Karpas-422 (cell line): ENCODE results near the gene ZNF317. TPM values are rescaled to one million over a fixed set of nuclear protein-coding genes. Genes with fewer than 3 reads are reported as not detected.

Experiments
- DNase-seq: peaks from one replicate; pipeline ENCODE4 v3.0.0-alpha.2; 2015
- H2AFZ ChIP-seq: fragments of 200-600 bp; sonication (generic); 2 replicates; pipeline ENCODE4 v1.6.1; 2014; ENCODE audit warnings: antibody characterized with exemption, low read length, mixed read lengths
- H3K27ac ChIP-seq: fragments of 200-600 bp; sonication (generic); 2 replicates; pipeline ENCODE4 v1.5.1; 2014; ENCODE audit warnings: mild to moderate bottlenecking, low read length, moderate library complexity
- H3K27me3 ChIP-seq: fragments of 200-600 bp; sonication (generic); 2 replicates; pipeline ENCODE4 v1.6.1; 2014; ENCODE audit warnings: low read length, mixed read lengths
- H3K36me3 ChIP-seq: fragments of 200-600 bp; sonication (generic); 2 replicates; pipeline ENCODE4 v1.6.1; 2014; ENCODE audit warnings: low read length, mixed read lengths; ENCODE audit not compliant: insufficient read depth
- H3K4me1 ChIP-seq: fragments of 200-600 bp; sonication (generic); 2 replicates; pipeline ENCODE4 v1.6.1; 2014; ENCODE audit warnings: mild to moderate bottlenecking, low read length, mixed read lengths
- H3K4me2 ChIP-seq: fragments of 200-600 bp; sonication (generic); 2 replicates; pipeline ENCODE4 v1.6.1; 2014; ENCODE audit warnings: low read length, low read depth, mild to moderate bottlenecking; ENCODE audit not compliant: poor library complexity, severe bottlenecking
- H3K4me3 ChIP-seq: fragments of 200-600 bp; sonication (generic); 2 replicates; pipeline ENCODE4 v1.5.1; 2014; ENCODE audit warnings: mild to moderate bottlenecking, antibody characterized with exemption, low read length, mixed read lengths
- H3K79me2 ChIP-seq: fragments of 200-600 bp; sonication (generic); 2 replicates; pipeline ENCODE4 v1.6.1; 2014; ENCODE audit warnings: mild to moderate bottlenecking, low read length, mixed read lengths
- H3K9ac ChIP-seq: fragments of 200-600 bp; sonication (generic); 2 replicates; pipeline ENCODE4 v1.6.0; 2014; ENCODE audit warnings: low read length
- H3K9me2 ChIP-seq: fragments of 200-600 bp; sonication (generic), shearing (Covaris generic); replicated peaks from 2 replicates; pipeline ENCODE4 v1.6.0; 2014; ENCODE audit warnings: mild to moderate bottlenecking, low read length, moderate library complexity; ENCODE audit not compliant: insufficient read depth
- H3K9me3 ChIP-seq: fragments of 300-700, 200-600 bp; sonication (generic); 2 replicates; pipeline ENCODE4 v1.6.1; 2014; ENCODE audit warnings: low read length, mixed read lengths
- H4K20me1 ChIP-seq: fragments of 200-600 bp; sonication (generic); 2 replicates; pipeline ENCODE4 v1.6.1; 2014; ENCODE audit warnings: mild to moderate bottlenecking, antibody characterized with exemption, low read length, low read depth; ENCODE audit not compliant: insufficient read depth
- total RNA-seq: library from RNA; depleted of rRNA; stranded (reverse); fragments of >200 nt; shearing (Covaris generic); gene quantifications from 2 replicates; pipeline ENCODE4 v1.2.3, GENCODE V29; 2014; ENCODE audit warnings: low replicate concordance

Gene ZNF317
- total RNA-seq, 1 experiment from 2014 or later, result 48.1 TPM

GRCh38 chr19:9155591-9155990 lies 15.4 kb downstream of the ZNF317 start:
- H3K27me3 ChIP-seq, result no peaks in the 10 kb centered on the region
- no peaks in the 10 kb centered on the region for H3K9me2 ChIP-seq
- no peaks in the 10 kb centered on the region for H3K9me3 ChIP-seq
- H3K9ac ChIP-seq, result no peak overlapping the region
- no peak overlapping the region for H3K4me3 ChIP-seq
- no peaks in the 10 kb centered on the region for H3K4me1 ChIP-seq
- no peak overlapping the region for H3K4me2 ChIP-seq
- H2AFZ ChIP-seq, result no peak overlapping the region
- peaks cover 64% of the 10 kb centered on the region for H3K36me3 ChIP-seq
- no peak overlapping the region for H3K27ac ChIP-seq
- no peak for DNase-seq
- peaks cover 31% of the 10 kb centered on the region for H4K20me1 ChIP-seq
- H3K79me2 ChIP-seq, result peaks cover 70% of the 10 kb centered on the region

GRCh38 chr19:9156304-9156703 lies 16.1 kb downstream of the ZNF317 start:
- H3K27me3 ChIP-seq, result no peaks in the 10 kb centered on the region
- no peak overlapping the region for H3K4me3 ChIP-seq
- peaks cover 31% of the 10 kb centered on the region for H4K20me1 ChIP-seq
- H3K36me3 ChIP-seq, result peaks cover 68% of the 10 kb centered on the region
- H3K9me3 ChIP-seq, result no peaks in the 10 kb centered on the region
- H3K9ac ChIP-seq, result no peak overlapping the region
- no peak overlapping the region for H3K27ac ChIP-seq
- peaks cover 62% of the 10 kb centered on the region for H3K79me2 ChIP-seq
- H2AFZ ChIP-seq, result no peak overlapping the region
- H3K9me2 ChIP-seq, result no peaks in the 10 kb centered on the region
- DNase-seq, result no peak
- no peaks in the 10 kb centered on the region for H3K4me1 ChIP-seq
- no peak overlapping the region for H3K4me2 ChIP-seq

- no peaks in the 10 kb centered on the region for H3K9me2 ChIP-seq
- H2AFZ ChIP-seq, result no peak overlapping the region
- H3K4me3 ChIP-seq, result no peak overlapping the region
- H3K9me3 ChIP-seq, result no peaks in the 10 kb centered on the region
- H3K9ac ChIP-seq, result no peak overlapping the region
- H3K36me3 ChIP-seq, result peaks cover 80% of the 10 kb centered on the region
- no peaks in the 10 kb centered on the region for H3K4me1 ChIP-seq
- H3K79me2 ChIP-seq, result peaks cover 30% of the 10 kb centered on the region
- no peak overlapping the region for H3K27ac ChIP-seq
- no peaks in the 10 kb centered on the region for H3K27me3 ChIP-seq
- peaks cover 24% of the 10 kb centered on the region for H4K20me1 ChIP-seq
- DNase-seq, result no peak
- no peak overlapping the region for H3K4me2 ChIP-seq
Observed at GRCh38 chr19:9159891-9160290, 19.7 kb downstream of the ZNF317 start.

- H3K27ac ChIP-seq, result no peak overlapping the region
- H3K4me2 ChIP-seq, result no peak overlapping the region
- no peaks in the 10 kb centered on the region for H3K9me3 ChIP-seq
- no peak overlapping the region for H3K4me3 ChIP-seq
- peaks cover 12% of the 10 kb centered on the region; the same call in 1 of the 2 replicates for H4K20me1 ChIP-seq
- H3K9ac ChIP-seq, result no peak overlapping the region
- no peaks in the 10 kb centered on the region for H3K9me2 ChIP-seq
- no peaks in the 10 kb centered on the region for H3K27me3 ChIP-seq
- no peak for DNase-seq
- H2AFZ ChIP-seq, result no peak overlapping the region
- peaks cover 15% of the 10 kb centered on the region for H3K79me2 ChIP-seq
- no peaks in the 10 kb centered on the region for H3K4me1 ChIP-seq
- H3K36me3 ChIP-seq, result peaks cover 68% of the 10 kb centered on the region
Observed at GRCh38 chr19:9161427-9161826, 21.2 kb downstream of the ZNF317 start.

- H3K4me2 ChIP-seq, result no peak overlapping the region
- H3K27ac ChIP-seq, result no peak overlapping the region
- no peaks in the 10 kb centered on the region for H3K9me3 ChIP-seq
- H3K9ac ChIP-seq, result no peak overlapping the region
- H3K4me1 ChIP-seq, result no peaks in the 10 kb centered on the region
- H3K79me2 ChIP-seq, result 0 out of 2 replicates have a peak, but pooled peaks cover 4% of the 10 kb centered on the region
- no peaks in the 10 kb centered on the region for H3K9me2 ChIP-seq
- H3K4me3 ChIP-seq, result no peak overlapping the region
- DNase-seq, result no peak
- H2AFZ ChIP-seq, result no peak overlapping the region
- peaks cover 16% of the 10 kb centered on the region; the same call in 1 of the 2 replicates for H4K20me1 ChIP-seq
- peaks cover 39% of the 10 kb centered on the region for H3K36me3 ChIP-seq
- H3K27me3 ChIP-seq, result no peaks in the 10 kb centered on the region
Observed at GRCh38 chr19:9165261-9165660, 25.1 kb downstream of the ZNF317 start.

GRCh38 chr19:9166846-9167245 lies 26.6 kb downstream of the ZNF317 start:
- peaks cover 23% of the 10 kb centered on the region for H3K36me3 ChIP-seq
- H3K9ac ChIP-seq, result no peak overlapping the region
- no peak overlapping the region for H3K4me2 ChIP-seq
- H3K9me3 ChIP-seq, result no peaks in the 10 kb centered on the region
- H3K9me2 ChIP-seq, result no peaks in the 10 kb centered on the region
- H4K20me1 ChIP-seq, result peaks cover 12% of the 10 kb centered on the region; the same call in 1 of the 2 replicates
- H3K79me2 ChIP-seq, result 0 out of 2 replicates have a peak, but pooled peaks cover 2% of the 10 kb centered on the region
- no peak for DNase-seq
- no peaks in the 10 kb centered on the region for H3K27me3 ChIP-seq
- H3K27ac ChIP-seq, result no peak overlapping the region
- no peak overlapping the region for H2AFZ ChIP-seq
- H3K4me3 ChIP-seq, result no peak overlapping the region
- no peaks in the 10 kb centered on the region for H3K4me1 ChIP-seq

- H3K4me1 ChIP-seq, result no peaks in the 10 kb centered on the region
- no peak for DNase-seq
- no peak overlapping the region for H3K9ac ChIP-seq
- H3K4me2 ChIP-seq, result no peak overlapping the region
- H3K9me2 ChIP-seq, result no peaks in the 10 kb centered on the region
- no peaks in the 10 kb centered on the region for H3K79me2 ChIP-seq
- no peak overlapping the region for H3K27ac ChIP-seq
- no peak overlapping the region for H3K4me3 ChIP-seq
- no peak overlapping the region for H2AFZ ChIP-seq
- H4K20me1 ChIP-seq, result 0 out of 2 replicates have a peak, but pooled peaks cover 4% of the 10 kb centered on the region
- H3K27me3 ChIP-seq, result no peaks in the 10 kb centered on the region
- H3K9me3 ChIP-seq, result no peaks in the 10 kb centered on the region
- H3K36me3 ChIP-seq, result no peaks in the 10 kb centered on the region
Observed at GRCh38 chr19:9171393-9171991, 31.3 kb downstream of the ZNF317 start.

- no peaks in the 10 kb centered on the region for H3K79me2 ChIP-seq
- H3K4me2 ChIP-seq, result no peak overlapping the region
- DNase-seq, result no peak
- H3K9me2 ChIP-seq, result no peaks in the 10 kb centered on the region
- H2AFZ ChIP-seq, result no peak overlapping the region
- no peak overlapping the region for H3K4me3 ChIP-seq
- H3K27ac ChIP-seq, result no peak overlapping the region
- no peak overlapping the region for H3K9ac ChIP-seq
- H4K20me1 ChIP-seq, result no peaks in the 10 kb centered on the region
- no peaks in the 10 kb centered on the region for H3K27me3 ChIP-seq
- no peaks in the 10 kb centered on the region for H3K9me3 ChIP-seq
- no peaks in the 10 kb centered on the region for H3K36me3 ChIP-seq
- H3K4me1 ChIP-seq, result no peaks in the 10 kb centered on the region
Observed at GRCh38 chr19:9175326-9175725, 35.1 kb downstream of the ZNF317 start.
